Measurements from ENCODE around the gene AIDA.
A peak's percentile ranks its signal among the peaks of the same experiment; 100 is the strongest.

The AIDA gene

DNA sequence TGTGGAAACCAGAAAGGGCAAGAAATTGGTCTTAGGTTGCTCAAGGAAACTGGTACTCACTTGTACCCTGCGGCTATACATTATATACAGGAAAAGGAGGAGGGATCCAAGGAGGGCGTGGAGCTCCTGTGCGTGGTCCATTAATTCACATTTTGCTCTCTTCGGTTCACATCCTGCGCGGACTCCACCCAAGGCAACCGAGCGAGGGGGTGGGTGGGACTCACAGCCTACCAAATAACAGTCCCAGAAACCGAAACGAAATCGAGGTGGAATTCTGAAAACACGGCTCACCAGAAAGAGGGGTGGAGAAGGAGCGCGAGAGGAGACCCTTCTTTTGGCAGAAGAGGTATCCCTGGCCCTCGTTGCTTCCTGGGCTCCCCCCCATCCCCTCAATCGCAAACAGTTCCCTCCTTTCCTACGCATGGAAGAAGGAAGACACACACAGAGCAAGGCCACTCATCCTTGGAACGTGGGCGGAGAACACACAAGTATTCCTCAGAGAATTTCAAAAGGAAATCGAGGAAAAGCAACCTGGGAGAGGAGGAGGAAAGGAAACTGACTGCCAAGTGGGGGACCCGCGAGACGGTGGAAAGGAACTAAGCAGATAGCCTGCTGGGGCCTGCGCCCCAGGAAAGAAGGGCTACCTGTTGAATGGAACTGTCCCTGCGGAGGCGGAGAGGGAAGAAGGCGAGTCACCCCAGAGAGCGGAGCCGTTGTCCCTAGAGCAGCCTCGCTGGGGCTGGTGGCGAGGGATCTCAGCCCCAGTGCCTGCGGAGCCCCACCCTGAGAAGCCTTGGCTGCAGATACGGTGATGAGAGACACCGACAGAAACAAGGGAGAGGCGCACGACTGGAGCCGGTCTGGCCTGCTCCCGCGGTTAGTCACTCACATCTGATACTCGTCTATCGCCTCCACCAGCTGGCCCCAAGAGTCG lies 705 bp downstream of the AIDA start:
- DNase-seq (ENCODE audit: low read depth, low spot score) = peak; percentile 60
- TF ChIP-seq, protein P1, sequence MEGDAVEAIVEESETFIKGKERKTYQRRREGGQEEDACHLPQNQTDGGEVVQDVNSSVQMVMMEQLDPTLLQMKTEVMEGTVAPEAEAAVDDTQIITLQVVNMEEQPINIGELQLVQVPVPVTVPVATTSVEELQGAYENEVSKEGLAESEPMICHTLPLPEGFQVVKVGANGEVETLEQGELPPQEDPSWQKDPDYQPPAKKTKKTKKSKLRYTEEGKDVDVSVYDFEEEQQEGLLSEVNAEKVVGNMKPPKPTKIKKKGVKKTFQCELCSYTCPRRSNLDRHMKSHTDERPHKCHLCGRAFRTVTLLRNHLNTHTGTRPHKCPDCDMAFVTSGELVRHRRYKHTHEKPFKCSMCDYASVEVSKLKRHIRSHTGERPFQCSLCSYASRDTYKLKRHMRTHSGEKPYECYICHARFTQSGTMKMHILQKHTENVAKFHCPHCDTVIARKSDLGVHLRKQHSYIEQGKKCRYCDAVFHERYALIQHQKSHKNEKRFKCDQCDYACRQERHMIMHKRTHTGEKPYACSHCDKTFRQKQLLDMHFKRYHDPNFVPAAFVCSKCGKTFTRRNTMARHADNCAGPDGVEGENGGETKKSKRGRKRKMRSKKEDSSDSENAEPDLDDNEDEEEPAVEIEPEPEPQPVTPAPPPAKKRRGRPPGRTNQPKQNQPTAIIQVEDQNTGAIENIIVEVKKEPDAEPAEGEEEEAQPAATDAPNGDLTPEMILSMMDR (IDR thresholded peaks at IDR 0.05; ENCODE audit: low read depth, low read length) = no peak
- peak overlapping the region; percentile 64 for H3K4me3 ChIP-seq (ENCODE audit: low read depth, low read length)
- in situ Hi-C loops (cut with HindIII; ENCODE audit: low sequenced_read_pairs) = no loop called here

DNA sequence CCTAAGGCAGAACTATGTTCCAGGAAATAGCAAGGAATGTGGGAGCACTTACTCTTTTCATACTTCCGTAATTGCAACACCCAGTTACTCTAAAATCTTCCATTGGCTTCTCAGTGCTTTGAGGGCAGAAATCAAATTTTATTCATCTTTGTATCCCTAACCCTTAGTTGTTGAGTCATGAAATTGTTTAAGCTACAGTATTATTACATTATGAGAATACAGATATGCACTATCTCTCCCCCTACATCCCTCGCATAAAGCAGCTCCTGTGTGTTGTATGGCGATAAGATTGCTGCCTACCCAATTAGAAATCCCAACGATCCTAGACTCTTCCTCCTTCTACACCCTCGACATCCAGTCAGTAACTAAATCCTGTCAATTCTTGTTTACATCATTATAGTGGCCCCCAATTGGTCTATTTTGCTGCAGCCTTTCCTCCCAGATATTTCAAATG lies 2.6 kb downstream of the AIDA start:
- in situ Hi-C loops (cut with HindIII; ENCODE audit: low sequenced_read_pairs) = no loop called here
- no peak for DNase-seq (ENCODE audit: low read depth, low spot score)
- no peak overlapping the region for H3K4me3 ChIP-seq (ENCODE audit: low read depth, low read length)
- TF ChIP-seq, protein P1 (IDR thresholded peaks at IDR 0.05; ENCODE audit: low read depth, low read length) = no peak

DNA sequence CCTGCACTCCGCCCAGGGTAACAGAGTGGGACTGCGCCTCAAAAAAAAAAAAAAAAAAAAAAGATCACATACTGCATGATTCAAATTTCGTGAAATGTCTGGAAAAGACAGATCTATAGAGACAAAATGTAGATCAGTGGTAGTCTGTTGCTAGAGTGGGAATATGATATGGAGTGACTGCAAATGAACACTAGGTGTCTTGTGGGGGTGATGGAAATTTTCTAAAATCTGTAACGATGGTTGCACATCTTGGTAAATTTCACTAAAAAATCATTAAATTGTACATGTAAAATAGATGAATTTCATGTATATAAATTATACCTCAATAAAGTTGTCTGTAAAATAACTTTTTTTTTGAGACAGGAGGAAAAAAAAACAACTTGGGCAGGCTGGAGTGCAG lies 5.5 kb downstream of the AIDA start:
- TF ChIP-seq, protein P1 (IDR thresholded peaks at IDR 0.05; ENCODE audit: low read depth, low read length) = no peak
- DNase-seq (ENCODE audit: low read depth, low spot score) = no peak
- no peak overlapping the region for H3K4me3 ChIP-seq (ENCODE audit: low read depth, low read length)
- in situ Hi-C loops (cut with HindIII; ENCODE audit: low sequenced_read_pairs) = no loop called here

DNA sequence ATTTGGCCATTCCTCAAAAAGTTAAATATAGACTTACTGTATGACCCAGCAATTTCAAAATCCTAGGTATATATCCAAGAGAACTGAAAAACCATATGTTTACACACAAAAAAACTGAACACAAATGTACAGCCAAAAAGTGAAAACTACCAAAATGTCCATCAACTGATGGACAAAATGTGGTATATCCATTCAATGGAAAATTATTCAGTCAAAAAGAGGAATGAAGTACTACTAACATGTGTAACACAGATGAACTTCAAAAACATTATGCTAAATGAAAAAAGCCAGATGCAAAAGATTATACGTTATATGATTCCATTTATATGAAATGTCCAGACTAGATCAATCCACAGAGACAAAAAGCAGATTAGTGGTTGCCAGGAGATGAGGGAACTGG lies 8.0 kb downstream of the AIDA start:
- DNase-seq (ENCODE audit: low read depth, low spot score) = no peak
- no peak overlapping the region for H3K4me3 ChIP-seq (ENCODE audit: low read depth, low read length)
- in situ Hi-C loops (cut with HindIII; ENCODE audit: low sequenced_read_pairs) = no loop called here
- TF ChIP-seq, protein P1 (IDR thresholded peaks at IDR 0.05; ENCODE audit: low read depth, low read length) = no peak

DNA sequence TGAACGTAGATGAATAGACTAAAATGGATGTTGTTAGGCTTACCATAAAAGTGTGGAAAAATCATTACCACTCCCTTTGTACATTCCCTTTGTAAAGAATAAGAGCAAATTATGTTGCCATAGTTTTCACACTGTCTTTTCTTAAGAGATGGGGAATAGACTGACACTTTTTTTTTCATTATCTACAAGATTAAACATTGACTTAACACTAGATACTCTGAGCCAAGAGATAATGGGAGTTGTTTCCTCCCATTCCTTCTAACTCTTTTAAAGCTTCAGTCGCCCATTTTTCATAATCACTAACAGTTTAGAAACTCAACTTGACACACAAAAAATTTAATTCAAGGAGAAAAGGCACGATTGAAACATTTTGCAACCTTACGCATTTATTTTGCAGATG lies 10.1 kb downstream of the AIDA start:
- in situ Hi-C loops (cut with HindIII; ENCODE audit: low sequenced_read_pairs) = no loop called here
- DNase-seq (ENCODE audit: low read depth, low spot score) = no peak
- no peak overlapping the region for H3K4me3 ChIP-seq (ENCODE audit: low read depth, low read length)
- TF ChIP-seq, protein P1 (IDR thresholded peaks at IDR 0.05; ENCODE audit: low read depth, low read length) = no peak

DNA sequence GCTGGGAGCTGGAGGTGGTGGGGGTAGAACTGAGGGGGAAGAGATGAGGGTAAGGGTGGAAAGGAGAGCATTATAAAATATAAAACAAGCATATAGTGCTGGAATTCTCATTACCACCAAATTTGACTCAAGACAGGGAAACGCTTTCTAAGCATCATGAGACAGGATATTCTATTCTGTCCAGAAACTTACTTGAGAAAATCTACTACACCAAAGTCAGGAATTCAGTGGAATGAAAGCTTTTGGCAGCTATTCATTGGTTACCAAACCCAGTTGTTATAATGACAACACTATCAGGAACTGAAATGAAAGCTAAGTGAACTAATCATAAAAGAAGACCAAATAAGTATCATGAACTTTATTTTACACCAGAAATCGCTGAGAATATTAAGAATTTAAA lies 14.5 kb downstream of the AIDA start:
- H3K4me3 ChIP-seq (ENCODE audit: low read depth, low read length) = no peak overlapping the region
- DNase-seq (ENCODE audit: low read depth, low spot score) = peak; percentile 29
- in situ Hi-C loops (cut with HindIII; ENCODE audit: low sequenced_read_pairs) = no loop called here
- TF ChIP-seq, protein P1 (IDR thresholded peaks at IDR 0.05; ENCODE audit: low read depth, low read length) = no peak

All from astrocyte of the spinal cord (primary cell).